Stimulated activated CD4-positive, alpha-beta T cell treated with anti-CD3 and anti-CD28 coated beads, Interleukin-4, amount 100 ng/mL, for 24 hours (primary cell): ENCODE measurements around the gene BCAS3.
A peak's percentile ranks its signal among the peaks of the same experiment; 100 is the strongest.
"Not testable (repeated sequence)": the region's sequence is repeated elsewhere in the genome, so short reads cannot be mapped to it uniquely, and the experiment has no call there.

Experiments
- DNase-seq: peaks from one replicate; pipeline ENCODE4 v3.0.0-alpha.2; 2020

BCAS3 gene

DNA sequence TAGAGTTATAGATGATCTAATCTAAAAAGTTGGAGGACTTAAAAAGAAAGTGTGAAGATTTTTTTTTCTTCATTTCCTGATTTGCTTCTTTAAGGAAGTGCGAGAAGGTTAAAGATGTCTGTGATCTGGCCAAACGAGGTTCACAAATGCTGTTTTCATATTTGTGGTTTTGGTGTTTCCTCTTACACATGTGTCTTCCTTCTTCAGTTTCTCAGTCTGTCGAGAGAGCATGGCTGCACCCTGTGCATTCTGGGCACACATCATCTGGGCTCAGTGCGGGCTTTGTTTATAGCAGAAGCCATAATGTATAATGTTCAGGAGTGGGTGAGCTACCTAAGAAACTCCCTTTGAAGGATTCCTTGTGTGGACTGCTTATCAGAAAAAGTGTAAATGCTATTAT is 461.6 kb downstream of the BCAS3 start:
- peak; percentile 37 for DNase-seq

DNA sequence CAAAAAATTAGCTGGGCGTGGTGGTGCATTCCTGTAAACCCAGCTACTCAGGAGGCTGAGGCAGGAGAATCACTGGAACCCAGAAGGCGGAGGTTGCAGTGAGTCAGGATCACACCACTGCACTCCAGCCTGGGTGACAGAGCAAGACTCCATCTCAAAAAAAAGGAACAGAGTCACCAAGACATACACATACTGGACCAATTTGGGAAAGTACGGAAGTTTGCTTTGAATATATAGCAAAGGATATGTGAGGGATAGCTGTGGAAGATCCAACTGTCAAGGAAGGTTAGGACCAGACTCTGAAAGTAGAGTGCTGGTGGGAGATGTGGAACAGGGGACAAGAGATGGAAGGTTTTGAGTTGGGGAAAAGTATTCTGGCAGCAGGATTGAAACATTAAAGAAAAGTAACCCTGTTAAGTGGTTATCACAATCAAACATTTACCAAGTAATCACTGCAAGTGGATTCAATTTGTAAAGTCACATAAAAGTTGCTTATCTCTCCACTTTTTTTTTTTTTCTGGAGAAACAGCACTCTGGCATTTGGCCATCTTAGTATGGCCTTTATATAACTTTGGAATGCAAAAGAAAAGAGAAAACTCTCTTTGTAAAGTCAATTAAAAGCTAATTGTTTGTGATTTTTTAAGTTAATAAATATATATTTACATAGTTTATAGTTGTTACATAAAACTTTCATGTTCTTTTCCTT is 462.6 kb downstream of the BCAS3 start:
- no peak for DNase-seq

DNA sequence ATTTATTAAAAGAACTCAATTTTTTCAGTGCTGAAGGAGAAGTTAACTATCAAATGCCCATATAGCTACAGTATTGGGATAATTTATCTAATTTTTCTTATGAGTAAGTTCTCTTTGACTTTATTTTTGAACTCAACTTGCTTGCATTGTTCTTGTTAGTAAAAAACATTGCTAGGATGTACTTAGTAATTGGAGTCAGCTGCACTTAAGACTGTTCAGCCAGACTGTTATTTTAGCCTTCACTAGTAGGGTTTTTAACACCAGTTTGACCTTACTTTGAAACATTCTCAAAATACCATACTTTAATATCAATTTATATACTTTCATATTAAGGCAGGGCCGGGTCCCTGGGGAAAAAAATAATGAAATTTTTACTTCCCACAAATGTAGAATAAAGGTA is 465.4 kb downstream of the BCAS3 start:
- no peak for DNase-seq

DNA sequence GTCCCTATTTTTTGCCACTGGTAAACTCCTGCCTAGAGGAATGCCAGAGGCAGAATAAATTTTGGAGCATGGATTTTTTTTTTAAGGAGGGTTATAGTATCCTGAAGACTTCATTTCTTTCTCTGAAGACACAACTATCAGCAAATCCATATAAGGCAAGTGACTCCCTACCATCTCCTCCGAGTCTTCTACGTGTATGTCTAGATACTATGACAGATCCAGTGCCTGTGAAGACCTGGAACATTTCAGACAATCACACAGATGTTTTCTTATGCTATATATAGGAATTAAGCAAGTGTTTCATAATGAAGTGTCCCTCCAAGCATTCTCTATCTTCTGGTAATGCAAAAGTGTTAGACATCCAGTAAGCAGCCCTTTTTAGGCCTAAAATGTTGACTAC is 466.5 kb downstream of the BCAS3 start:
- no peak for DNase-seq

DNA sequence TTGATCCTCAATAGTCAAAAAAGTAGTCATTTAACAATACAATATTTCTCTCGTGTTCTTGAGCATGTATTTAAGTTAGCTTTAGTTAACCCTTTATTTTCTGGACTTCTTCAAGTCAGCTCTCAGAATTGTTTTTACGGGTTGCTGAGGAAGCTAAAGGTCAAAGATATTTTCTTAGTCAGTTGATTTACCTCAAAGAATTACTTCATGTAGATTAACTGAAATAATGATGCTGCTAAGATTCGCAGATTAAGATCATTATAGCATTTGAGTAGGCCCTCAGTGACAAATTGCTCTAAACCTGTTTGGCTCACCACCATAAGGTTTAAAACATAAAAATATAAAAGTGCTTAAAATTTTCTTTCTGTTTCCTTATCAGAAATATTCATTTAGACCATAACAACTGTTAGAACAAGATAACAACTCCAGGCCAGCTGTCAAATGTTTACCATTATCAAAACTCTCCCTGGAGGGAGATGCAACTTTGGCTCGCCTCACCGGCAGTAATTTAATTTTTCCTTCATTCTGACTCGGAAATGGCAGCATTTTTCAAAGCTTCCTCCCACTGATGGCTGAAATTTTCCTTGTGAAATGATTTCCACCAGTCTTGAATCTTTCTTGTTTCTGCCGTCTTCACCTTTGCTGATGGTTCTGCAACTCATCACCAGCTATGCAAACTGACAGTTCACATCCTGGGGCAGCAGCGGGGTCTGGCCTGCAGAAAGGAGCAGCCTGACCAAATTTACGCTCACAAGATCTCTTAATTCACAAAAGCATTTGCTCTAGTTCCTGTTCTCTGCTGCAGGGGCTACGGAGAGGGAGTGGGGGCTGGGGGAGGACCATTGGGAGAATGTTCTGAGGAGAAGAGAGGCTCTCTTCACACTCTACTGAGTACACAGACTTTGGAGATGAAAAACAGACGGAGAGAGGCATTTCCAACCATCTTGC is 467.2 kb downstream of the BCAS3 start:
- no peak for DNase-seq

DNA sequence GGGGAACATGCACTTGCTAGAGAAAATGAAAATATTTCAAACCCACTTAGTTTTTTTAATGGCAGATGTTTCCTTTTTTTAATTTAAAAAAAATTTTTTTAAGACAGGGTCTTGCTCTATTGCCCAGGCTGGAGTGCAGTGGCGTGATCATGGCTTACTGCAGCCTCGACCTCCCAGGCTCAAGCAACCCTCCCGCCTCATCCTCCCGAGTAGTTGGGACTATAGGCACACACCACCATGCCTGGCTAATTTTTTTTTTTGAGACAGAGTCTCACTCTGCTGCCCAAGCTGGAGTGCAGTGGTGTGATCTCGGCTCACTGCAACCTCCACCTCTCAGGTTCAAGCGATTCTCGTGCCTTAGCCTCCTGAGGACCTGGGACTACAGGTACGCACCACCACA is 469.2 kb downstream of the BCAS3 start:
- DNase-seq = not testable (repeated sequence)

DNA sequence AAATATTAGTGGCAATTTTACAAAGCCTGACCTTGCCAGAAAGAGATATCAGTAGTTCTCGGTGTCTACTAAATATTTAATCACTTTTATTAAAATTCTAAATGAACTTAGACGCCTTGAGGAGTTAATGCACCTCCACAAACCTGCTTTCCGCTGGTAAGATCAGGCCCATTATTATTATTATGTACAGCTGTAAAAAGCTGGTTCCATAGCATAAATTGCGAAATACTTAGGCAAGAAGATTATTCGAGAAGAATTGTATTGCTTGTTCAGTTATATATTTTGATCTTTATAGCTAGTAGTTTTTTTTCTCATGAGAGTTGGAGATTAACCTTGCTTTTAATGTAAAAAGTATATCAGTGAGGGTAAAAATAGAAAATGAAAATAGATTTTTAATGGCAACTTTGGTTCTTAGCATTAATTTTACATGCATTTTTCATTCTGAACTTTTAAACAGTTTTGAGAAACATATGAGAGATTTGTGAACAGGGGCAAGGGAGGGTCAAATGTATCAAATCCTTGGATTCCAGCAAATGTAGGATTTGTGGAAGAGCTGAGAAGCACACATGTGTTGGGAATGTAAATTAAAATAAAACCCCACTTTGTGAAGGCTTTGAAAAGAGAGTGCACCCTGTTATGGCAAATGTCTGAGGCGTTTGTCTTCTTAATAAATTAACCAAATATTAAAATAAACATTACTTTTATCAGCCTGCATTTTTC is 471.6 kb downstream of the BCAS3 start:
- no peak for DNase-seq

DNA sequence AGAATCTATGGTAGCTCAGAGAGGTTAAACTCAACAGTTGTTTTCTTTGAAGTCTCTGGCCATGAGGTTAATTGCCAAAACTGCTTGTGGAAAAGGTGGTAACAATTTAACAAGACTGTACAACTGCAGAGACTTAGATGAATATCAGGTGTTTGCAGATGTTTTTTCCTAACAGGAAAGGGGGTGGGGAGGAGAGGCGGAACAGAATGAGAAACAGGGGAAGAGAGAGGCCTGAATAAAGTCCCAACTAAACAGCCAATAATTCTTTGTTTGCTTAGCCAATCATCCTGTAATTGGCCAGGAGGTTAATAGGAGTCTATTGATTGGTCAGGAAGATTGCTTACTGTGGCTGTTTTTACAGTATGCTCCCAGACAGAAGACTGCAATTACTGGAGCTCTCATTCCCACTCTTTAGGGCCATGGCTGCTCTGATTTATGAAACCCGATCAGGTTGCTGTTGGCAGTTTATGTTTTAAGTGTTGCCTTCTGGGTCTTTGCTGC is 472.3 kb downstream of the BCAS3 start:
- DNase-seq = no peak

DNA sequence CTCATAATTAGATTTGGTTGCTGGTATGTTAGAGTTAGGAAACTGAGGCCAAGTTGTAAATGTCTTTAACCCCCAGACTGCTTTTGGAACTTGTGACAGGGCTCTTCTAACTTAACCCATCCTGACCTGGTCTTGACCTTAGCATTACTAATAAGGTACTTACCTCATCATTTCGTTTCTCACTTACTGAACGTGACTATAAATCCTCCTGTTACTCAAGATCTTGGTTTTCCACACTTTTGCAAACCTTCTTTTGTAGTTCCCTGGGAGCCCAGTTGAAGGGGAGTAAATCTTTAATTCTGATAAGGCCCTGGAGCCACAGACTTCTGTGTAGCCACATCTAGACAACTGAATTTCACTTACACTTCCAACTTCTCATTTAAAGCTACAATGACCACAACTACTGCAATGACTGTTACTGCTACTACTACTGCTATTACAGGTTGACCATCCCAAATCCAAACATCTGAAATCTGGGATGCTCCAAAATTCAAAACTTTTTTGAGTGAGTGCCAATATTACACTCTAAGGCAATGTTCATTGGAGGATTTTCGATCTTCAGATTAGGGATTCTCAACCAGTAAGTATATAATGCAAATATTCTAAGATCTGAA is 473.1 kb downstream of the BCAS3 start:
- no peak for DNase-seq

DNA sequence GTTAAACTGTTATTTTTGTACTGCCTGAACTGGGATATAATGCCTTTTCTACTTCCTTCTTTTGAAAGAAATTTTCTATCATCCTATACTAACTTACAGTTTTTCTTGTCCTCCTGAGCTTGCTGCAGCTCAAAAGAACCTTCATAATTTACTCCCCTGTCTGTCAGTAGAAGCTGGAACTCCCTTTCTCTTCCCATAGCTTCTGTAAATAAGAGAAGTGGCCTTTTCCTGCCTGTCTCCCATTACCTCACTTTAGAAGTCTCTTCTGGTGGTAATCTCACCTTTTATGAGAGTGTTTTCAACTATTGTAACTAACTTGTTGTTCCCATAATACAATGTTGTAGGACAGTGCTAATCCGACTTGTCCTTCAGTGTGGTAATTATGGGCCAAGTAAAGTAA is 475.2 kb downstream of the BCAS3 start:
- no peak for DNase-seq

DNA sequence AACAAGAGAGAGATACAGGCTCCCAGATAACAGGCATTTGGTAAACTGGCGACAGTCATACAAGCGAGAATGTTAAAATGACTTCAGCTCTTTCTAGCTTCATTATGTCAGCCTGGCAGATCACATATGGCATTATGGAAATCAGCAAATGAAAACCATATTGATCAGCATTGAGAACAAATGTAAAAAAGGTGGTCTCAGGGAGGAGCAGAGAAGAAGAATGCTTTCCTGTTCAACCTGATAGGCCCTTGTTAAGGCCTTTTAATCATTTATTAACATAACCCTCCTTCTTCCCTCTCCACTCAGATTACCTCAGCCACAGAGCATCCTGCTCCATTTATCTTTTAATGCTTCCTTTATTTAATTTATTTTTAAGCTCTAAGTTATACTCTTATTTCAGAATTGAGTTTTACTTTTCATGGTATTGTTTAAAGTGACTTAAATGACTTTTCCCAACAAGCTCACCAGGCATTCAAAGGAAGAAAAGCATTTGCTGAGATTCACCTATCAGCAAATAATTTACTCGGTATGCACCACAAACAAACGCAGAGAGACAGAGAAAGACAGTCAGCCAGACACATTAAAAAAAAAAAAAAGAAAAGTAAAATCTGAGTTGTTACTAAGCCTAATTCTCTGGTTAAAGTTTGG is 478.1 kb downstream of the BCAS3 start:
- DNase-seq = no peak

DNA sequence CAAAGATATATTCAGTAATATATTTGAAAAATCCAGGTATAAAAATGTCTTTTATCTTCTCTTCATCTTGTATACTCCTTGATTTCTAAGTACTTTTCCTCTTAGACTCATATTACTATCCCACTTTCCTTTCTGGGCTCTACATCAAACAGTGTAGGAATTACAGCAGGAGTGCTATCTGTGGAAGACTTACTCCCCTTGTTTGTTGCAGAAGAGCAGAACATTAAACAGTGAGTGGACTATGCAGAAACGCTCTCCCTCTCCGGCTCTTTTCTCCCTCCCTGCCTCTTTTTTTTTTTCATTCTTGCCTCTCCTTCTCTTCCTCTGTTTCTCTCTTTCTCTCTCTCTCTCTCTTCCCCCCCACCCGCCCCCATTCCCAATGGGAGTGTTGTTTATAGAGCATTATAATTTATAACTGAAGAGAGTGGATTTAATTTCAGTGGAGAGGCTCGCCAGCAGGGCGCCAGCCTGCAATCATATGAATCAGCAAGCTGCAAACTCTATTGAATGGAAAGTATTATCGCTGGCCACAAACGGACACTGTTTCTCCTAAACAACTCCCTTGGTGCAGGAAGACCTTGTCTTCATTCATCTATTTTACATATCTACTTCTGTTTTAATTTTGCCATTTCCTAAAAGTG is 479.7 kb downstream of the BCAS3 start:
- DNase-seq = no peak

DNA sequence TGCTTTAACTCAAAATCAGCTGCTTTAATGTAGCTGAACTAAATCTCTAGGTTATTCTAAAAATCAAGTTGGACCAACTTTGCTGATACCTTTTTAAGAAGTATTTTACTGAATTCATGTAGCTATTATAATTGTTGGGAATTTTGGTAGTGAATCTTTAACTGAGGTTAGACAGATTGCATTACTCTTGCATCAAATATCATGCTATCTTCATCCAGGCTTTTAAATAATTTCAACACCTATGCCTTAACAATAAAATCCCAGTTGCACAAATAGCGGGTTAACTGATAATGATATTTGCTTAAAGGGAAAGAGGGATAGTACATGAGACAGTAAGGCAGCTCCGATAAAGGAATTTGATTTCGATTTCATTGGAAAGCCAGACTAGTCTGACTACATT is 480.7 kb downstream of the BCAS3 start:
- no peak for DNase-seq

DNA sequence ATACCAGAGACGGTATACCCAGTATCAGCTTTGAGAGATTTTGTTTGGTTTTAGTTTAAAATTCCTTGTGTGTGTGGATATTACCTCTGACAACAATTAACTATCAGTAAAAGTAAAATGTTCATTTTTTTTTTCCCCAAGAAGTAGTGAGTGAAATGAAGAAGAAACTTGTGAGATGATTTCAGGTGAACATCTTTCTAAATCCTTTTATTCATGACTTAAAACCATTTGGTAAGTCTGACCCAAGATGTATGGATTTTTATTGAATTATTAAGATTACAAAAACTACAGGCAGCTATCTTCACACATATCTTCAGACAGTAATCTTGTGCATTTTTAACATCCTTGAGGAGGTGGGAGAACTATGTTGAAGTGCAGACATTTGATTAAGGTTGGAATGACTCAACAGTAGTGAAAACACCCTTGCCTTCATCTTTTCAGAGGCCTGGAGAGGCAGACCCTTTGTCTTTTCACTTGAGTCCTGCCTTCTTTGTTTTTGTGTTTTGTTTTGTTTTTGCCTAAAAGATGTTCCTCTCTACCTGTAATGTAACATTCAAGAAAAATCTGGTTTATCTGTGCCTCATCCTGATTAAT is 481.7 kb downstream of the BCAS3 start:
- no peak for DNase-seq

DNA sequence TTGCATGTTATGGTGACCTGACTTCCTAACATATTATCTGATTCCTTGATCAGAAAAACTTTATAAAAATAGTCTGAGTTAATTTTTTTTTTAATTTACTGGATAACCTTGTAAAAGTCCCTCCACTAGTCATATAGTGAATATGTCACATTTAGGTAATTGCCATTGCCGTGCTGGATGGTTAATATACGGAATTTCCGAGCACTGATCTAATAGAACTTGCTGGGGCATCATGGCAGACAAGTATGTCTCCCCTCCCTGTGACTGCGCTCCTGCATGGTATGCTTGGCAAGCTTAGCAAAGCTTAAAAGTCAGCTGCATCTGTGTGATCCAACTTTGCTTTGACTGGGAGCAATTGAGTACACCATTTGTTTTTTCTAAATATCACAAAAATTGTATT is 482.6 kb downstream of the BCAS3 start:
- no peak for DNase-seq

DNA sequence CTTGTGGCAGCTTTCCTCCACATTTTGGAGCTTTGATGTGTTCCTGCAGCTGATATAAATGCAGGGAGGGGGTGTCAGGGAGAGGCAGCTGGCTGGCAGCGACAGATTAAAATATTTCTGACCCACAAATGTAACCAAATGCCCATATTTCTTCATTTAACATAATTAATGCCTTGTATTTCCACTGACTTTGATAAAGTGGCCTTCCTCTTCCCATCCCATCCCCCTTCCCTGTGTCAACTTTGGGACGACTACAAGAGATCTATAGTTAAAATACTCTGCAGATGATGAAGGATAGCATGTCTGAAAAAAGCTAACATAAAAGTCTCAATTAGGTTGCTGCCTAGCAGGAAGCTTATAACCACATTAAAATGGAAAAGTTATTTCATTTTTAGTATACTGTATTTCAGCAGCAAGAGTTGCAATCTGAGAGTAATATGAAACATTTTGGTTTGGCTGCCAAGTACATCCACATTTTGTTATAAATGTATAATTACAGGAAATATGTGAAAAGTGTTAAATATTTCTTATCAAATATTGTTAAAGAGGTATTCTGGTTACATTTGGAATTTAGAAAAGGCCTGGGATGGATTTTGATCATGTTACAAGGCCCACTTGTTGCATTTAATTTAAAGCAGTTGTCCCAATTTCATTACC is 483.3 kb downstream of the BCAS3 start:
- no peak for DNase-seq

DNA sequence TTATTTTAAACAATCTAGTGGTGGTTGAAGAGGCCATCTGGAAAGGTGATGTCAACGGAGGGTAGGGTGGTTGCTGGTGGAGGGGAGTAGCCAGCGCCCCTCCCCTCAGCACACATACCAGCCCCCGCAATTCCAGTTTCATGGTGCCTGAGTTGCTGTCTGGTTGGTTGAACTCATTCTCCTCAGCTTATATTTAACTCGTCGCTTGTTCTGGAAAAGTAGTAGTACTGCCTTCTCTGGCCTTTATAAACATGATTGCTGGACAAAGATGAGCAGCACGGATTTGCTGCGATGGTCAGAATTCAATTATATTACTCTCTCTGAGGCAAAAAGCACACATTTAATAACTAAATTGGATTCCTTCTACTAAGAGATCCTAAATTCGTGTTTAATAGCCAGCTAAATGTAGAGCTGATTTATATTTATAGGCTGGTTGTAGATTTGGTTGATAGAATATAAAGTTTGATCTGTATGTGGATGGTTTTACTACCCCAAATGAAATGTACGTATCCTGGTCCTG is 484.0 kb downstream of the BCAS3 start:
- no peak for DNase-seq

DNA sequence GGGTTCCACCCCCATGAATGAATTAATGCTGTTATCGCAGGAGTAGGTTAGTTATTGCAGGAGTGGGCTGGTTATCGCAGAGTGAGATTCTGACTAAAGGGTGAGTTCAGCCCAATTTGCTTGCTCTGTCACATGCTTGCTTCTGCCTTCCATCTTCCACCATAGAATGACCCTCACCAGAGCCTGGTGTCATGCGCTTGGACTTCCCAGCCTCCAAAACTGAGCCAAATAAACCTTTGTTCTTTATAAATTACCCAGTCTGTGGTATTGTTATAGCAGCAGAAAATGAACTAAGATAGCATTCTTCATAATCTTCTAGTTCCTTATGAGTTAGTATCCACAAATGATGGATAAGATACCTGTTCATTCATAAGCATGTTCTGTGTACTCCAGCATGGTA is 486.9 kb downstream of the BCAS3 start:
- DNase-seq = no peak

DNA sequence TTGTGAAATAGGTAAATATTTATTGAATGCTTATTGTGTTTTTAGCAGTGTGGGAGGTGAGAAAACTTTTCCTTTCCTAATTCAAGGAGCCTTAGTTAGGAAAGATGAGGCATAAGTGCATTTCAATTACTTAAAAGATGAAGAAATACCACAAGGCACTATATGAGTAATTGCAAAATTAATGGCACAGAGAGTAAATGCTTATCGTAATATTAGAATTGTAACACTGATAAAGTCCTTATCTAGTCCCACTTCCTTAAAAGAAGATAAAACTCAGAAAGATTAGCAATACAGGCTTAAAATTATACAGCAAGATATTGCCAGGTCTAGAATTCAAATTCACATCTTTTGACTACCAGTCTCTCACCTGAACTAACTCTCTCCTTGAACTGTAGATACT is 489.4 kb downstream of the BCAS3 start:
- DNase-seq = no peak

DNA sequence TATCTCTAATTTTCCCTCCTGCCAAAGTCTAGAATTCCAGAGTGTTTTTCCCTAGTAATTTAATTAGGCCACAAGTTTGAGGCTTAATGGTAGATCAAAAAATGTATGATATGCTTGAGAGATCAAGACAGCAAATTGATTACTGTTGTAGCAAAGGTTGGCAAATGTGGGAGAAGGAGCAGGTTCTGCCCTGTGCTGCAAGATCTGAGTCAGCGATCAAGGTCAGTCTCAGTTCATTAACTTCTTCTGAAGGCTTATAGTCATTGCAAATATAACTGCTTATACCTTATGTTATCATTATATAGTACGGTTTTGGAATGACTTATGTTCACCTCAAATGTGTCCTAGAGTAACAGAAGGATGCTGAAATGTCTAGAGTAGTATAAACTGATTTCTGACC is 490.9 kb downstream of the BCAS3 start:
- no peak for DNase-seq

DNA sequence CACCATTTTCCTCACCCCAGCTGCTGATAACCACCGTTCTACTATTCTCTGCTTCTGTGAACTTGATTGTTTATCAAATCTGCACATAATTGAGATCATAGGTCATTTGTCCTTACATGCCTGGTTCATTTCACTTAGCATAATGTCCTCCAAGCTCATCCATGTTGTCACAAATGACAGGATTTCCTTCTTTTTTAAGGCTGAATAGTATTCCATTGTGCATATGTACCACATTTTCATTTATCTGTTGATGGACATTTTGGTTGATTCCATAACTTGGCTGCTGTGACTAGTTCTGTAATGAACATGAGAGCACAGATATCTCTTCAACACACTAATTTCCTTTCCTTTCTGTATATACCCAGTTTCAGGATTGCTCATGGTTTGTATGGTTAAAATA is 496.7 kb downstream of the BCAS3 start:
- DNase-seq = no peak
